ENCODE data around the gene UBE3A. TPM values are rescaled to one million over a fixed set of nuclear protein-coding genes. Genes with fewer than 3 reads are reported as not detected.
"Not testable (repeated sequence)": the region's sequence is repeated elsewhere in the genome, so short reads cannot be mapped to it uniquely, and the experiment has no call there.

Gene UBE3A
- 84.4 and 90.0 TPM in 2 replicates for total RNA-seq

DNA sequence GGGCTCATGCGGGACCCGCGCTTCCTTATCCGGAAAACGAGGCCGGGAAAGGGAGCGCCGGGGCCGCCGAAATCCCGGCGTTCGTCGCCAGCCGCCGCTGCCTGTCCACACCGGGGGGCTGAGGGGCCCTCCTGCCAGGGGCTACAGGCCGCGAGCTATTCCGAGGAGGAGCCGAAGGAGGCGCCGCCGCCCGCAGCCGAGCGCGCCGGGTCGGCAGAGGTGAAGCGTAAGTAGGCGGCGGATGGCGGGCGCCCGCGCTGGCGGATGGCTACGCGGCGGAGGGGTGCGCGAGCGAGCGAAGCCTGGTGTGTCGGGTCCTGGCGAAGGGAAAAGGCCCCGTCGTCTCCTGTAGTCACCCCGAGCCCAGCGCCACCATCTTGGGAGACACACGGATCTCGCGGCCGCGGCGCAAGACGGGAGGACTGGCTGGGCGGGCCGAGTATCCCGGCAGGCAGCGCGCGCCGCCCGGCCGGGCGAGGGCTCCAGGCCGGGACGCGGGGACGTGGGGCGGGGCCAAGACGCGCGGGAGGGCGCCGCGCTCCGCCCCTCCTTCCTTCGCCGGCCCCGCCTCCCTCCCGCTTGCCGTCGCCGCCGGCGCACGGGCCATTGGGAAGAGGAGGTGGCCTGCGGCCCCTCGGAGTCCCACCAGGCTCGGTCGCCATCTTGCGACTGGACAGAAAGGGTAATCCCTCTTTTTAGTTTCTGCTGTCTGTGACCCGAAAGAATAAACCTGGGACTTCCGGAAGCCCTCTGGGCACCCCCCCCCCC lies at the start of gene UBE3A:
Gene UBE3A, minus strand, starts transcription at position 424 of the 768 bp plus-strand sequence. CDS start 29,917 bp downstream, outside the sequence.
- peak; percentile 69 for DNase-seq (ENCODE audit: low read depth)

DNA sequence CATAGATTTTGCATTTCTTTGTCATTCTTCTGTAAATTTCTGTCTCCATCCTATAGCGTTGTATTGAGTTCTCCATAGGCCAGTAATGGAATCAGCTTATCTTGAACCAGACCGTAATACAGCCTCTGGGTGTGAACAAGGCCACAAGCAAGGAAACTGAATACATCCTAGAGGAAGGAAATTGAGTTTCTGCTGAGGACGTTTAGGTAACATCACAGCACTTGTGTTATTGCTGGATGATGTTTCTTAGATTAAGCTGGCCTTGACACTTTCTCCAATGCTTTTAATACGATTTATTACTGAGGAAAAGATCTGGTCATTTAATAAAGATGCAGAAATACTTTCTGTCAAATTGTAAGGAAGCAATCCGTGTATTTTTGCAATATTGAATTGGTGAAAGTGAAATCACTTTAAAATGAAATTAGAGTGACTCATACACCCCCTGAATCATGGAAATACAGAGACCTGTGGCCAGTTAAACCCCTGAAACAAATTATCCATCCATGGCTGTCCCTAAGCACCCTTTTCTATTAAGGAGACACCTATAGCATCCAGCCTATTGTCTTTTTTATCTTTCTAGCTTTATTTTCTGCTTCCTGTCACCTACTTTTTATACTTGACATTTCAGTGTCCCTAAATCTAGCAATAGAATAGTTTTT lies 48.5 kb upstream of the UBE3A start:
- DNase-seq (ENCODE audit: low read depth), result no peak

DNA sequence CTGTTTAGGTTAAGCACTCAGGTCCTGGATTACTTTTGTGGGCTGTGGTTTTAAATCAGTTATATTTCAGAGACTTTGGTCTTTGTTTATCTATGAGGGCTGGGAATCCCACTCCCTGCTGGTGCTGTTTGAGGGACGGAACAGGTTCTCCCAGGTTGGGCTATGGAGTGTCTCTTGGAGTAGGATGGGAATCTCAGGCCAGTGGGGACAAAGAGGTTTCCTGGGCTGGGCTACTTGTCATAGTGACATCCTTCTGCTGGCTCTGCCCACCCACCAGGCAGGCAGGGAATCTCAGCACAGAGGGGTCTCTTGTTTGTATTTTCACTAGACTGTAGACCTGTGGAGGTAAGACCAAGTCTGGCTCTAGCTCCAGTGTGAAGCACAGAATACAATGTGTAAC lies 47.2 kb upstream of the UBE3A start:
- DNase-seq (ENCODE audit: low read depth), result no peak

GRCh38 chr15:25481208-25481859 lies 42.5 kb upstream of the UBE3A start:
- DNase-seq (ENCODE audit: low read depth), result no peak

GRCh38 chr15:25478313-25478712 lies 39.5 kb upstream of the UBE3A start:
- DNase-seq (ENCODE audit: low read depth), result no peak

DNA sequence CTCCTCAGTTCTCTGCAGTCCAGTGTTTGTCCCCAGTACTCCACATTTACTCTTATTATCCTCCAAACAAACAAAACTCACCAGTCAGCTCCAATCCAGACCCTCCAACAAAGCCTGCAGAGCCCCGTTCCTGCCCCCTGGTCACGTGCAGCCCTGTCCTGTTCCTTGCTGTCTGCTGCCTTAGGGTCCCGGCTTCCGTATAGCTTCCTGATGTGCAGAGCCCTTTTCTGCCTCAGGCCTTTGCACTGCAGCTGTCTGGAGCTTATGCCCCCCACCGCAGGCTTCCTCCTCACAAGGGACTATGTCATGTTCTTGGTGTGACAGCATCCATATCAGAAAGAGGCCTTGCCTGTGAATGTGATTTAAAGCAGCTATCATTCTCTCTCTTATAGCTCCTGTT lies 39.0 kb upstream of the UBE3A start:
- no peak for DNase-seq (ENCODE audit: low read depth)

GRCh38 chr15:25474251-25474650 lies 35.4 kb upstream of the UBE3A start:
- no peak for DNase-seq (ENCODE audit: low read depth)

DNA sequence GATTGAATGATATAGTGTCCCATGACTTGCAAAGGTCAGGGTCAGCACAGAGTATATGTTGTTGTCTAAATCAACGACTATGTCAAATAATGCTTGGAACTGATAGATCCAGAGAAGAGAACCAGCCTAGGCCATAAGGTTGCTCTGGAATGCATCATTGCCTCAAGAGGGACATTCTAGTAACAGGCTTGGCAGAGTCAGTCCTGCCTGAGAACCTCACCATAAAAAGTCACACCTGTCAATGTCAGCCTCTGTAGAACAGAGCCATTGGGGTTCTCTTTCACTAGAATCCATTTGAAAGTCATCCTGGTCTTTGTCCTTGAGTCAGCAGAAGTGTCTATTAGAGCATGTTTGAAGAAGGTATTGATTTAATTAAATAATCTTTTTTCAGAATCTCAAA lies 31.4 kb upstream of the UBE3A start:
- DNase-seq (ENCODE audit: low read depth), result no peak

DNA sequence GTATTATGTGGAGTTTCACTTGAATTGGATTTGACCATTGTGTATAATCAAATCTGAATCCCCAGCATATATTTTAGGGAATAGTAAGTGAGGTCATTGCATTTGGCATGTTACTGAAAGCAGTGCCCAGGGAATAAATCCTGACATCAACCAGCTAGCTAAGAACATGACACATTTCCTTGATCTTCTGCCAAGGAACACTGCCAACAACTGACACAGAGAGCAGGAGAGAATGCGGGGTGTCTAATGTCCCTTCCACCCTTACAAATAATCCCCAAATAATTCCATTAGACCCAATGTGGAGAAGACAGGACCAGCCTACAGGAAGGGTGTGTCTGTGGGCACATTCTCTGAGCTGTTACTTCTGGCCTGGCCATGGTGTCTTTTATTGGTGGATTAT lies 30.6 kb upstream of the UBE3A start:
- peak; percentile 3 for DNase-seq (ENCODE audit: low read depth)

DNA sequence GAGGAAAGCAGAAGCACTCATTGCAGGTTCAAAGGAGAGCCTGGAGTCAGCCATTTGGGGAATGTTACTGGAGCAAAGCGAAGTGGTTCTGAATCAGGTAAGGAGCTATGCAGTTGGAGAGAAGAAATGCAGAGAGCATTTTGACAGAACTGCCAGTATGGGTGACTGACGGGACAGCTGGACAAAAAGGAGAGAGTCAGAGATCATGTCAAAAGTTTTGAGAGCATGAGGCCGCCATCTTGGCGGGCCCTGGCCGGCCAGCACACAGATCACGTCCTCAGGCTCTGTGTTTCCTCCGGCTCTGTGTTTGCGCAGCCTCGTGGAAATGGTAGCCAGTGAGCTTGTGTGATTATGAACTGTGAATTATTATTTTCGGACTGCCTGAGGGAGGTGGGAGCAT lies 29.8 kb upstream of the UBE3A start:
- no peak for DNase-seq (ENCODE audit: low read depth)

DNA sequence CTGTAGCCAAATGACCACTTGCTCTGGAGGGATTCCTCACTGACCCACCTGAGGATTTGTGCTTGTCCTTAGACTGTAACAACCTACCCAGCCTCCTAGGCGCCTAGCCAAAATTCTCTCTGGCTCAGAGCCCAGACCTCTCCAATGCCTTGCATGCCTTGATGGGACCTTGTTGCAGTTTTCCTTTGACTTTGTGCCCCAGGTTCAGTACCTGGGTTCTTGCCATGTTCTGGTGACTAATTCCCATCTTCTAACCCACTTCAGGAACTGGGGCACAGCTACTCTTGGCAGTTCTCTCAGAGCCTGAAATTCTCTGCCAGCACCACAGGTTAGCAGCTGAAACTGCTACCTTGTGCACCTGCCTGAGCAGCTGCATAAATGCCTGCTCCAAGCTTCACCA lies 27.0 kb upstream of the UBE3A start:
- DNase-seq (ENCODE audit: low read depth), result no peak

DNA sequence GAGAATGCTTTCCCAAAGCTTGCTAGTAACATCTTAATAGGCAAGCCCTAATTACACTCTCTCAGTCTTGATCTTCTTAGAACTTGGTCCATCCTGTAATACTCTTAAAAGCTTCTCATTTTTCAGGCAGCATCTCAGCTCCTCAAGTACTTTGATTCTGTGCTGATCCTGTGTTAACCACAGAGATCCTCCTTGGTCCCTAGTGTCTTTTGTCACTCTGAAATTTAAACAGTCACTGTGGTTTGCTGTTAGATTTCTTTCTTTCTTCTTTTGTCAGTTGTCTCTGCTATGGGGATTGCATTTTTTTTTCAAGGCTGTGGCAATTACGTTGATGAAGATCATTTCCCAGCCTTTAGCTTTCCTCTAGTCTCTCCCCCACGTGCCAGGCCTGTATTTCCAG lies 26.0 kb upstream of the UBE3A start:
- DNase-seq (ENCODE audit: low read depth), result no peak

GRCh38 chr15:25464383-25464782 lies 25.6 kb upstream of the UBE3A start:
- DNase-seq (ENCODE audit: low read depth), result no peak

DNA sequence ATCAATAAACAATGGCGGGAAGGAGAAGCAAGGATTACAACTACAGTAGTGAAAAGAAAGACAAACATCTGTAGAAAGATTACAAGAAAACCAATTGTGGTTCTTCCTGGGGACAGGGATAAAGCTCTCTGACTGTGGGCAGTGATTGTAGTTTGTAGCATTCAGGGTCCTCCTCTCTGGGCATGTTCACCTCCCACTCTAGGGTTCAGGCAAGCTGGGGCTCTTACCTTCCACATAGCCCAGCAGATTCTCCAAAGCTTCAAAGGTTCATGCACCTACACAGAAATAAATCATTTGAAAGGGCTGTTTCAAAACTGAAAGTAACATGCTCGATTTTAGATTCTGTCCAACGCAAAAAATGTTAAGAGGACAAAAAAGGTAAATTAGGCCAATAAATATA lies 17.4 kb upstream of the UBE3A start:
- no peak for DNase-seq (ENCODE audit: low read depth)

DNA sequence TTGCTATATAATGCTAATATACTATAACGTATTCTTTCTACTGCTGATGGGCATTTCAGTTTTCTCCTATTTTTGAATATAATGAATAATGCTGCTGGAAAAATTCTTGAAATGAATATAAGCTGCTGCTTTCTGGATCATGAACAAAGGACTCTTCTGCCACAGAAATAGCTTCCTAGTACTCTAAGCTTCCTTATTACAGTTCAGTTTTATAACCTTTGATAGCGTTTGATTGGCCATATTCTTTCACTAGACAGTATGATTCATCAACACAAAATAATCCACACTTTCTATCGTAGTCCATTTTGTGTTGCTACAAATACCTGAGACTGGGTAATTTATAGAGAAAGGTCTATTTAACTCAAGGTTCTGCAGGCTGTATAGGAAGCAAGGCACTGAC lies 16.4 kb upstream of the UBE3A start:
- DNase-seq (ENCODE audit: low read depth), result no peak

DNA sequence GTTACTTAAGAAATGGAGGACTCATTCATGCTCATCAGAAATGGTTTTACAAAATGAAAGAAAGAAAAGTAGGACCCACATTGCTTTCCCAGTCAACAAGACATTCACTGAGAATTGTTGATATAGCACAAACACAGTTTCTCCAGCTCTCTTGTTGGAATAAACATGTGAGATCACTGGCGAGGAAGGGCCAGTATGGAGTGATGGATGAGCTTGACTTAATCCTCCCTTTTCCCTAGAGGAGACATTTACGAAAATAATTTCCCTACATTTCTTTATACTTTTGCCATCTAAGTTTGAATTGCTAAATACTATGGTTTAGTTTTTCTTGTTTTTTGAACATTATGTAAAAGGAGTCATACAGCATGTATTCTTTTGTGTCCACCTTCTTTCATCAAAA lies 15.9 kb upstream of the UBE3A start:
- DNase-seq (ENCODE audit: low read depth), result no peak

- DNase-seq (ENCODE audit: low read depth), result not testable (repeated sequence)
Observed at GRCh38 chr15:25453246-25453645, 14.4 kb upstream of the UBE3A start.

- DNase-seq (ENCODE audit: low read depth), result no peak
Observed at GRCh38 chr15:25451501-25451900, 12.7 kb upstream of the UBE3A start.

DNA sequence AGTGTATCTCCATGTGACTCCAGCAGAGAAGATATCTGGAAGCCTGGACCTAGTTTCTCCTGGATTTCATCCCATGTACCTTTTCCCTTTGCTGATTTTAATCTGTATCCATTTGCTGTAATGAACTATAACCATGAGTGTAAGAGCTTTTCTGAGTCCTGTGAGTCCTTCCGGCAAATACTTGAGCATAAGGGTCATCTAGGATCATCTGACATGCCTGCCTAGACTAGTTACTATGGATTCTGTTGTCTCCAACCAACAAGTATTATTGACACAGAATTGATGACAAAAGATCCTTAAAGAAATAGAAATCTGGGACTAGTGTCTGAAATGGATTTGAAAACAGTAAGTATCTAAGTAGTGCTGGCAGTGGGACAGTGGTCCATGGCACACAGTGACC lies 11.3 kb upstream of the UBE3A start:
- DNase-seq (ENCODE audit: low read depth), result no peak

- no peak for DNase-seq (ENCODE audit: low read depth)
Observed at GRCh38 chr15:25446076-25446475, 7.3 kb upstream of the UBE3A start.

GRCh38 chr15:25445412-25445811 lies 6.6 kb upstream of the UBE3A start:
- DNase-seq (ENCODE audit: low read depth), result no peak

GRCh38 chr15:25441111-25441510 lies 2.3 kb upstream of the UBE3A start:
- peak; percentile 29 for DNase-seq (ENCODE audit: low read depth)

GRCh38 chr15:25439369-25439836 lies 579 bp upstream of the UBE3A start:
- DNase-seq (ENCODE audit: low read depth), result peak; percentile 38

Measured in renal cortical epithelial cell (primary cell).